Muscle layer of colon (tissue), 2 donors: ENCODE results near the gene HOXC12.

Source experiments
- H3K27ac ChIP-seq: one replicate; pipeline ENCODE4 v1.7.0; 2013; ENCODE audit warnings: low read depth, mild to moderate bottlenecking, low read length, moderate library complexity
- H3K27me3 ChIP-seq, 2 donors: one replicate each; pipeline ENCODE4 v1.7.0; 2013; ENCODE audit warnings: low read length in 2 of 2, mild to moderate bottlenecking in 2 of 2; ENCODE audit not compliant: insufficient read depth in 2 of 2, control insufficient read depth in 1 of 2
- H3K36me3 ChIP-seq: one replicate; pipeline ENCODE4 v1.7.0; 2013; ENCODE audit warnings: mild to moderate bottlenecking, low read length; ENCODE audit not compliant: insufficient read depth
- H3K4me1 ChIP-seq: one replicate; pipeline ENCODE4 v1.7.0; 2013; ENCODE audit warnings: mild to moderate bottlenecking, low read length; ENCODE audit not compliant: insufficient read depth
- H3K4me3 ChIP-seq, 2 donors: one replicate each; pipeline ENCODE4 v1.7.0; 2013; ENCODE audit warnings: low read length in 2 of 2, low read depth in 1 of 2, mild to moderate bottlenecking in 1 of 2, moderate library complexity in 1 of 2
- H3K9ac ChIP-seq: one replicate; pipeline ENCODE4 v1.7.0; 2013; ENCODE audit warnings: low read length
- H3K9me3 ChIP-seq: one replicate; pipeline ENCODE4 v1.7.0; 2013; ENCODE audit warnings: mild to moderate bottlenecking, low read length
- donor health status: abdominal sarcoma.
- donor health status: Adenocarcinoma of cecum.

The HOXC12 gene

DNA sequence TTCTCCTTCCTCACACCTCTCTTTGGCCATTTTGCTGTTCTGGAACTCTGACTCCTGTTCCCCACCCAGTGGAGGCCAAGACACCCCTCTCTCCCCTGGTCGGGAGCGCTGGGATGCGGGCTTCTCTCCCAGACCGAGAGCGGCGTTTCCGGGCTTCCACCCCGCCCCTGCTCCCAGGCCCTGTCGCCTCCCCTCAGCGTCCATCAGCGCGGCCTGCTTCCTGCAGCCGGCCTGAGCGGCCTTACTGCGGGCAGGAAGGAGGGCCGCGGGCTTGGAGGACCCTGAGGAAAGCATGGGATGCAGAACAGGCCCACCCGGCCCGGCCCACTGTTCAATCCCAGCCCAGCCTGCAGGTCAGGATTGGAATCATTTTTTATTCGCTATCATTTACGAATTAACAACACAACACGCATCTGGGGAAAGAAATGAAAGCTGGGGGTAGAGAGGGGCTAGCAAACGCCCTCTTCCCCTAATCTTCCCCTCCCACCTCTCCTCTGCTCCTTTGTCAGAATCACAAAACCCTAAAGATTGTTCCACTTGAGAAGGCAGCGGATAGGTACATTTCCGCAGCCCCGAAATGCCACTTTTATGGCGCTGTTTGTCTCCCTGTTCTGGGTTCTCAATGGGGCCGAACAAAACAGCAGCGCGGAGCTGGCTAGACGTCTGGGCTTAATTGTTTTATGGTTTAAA lies 50.3 kb downstream of the HOXC12 start:
- Histone ChIP-seq H3K9ac (no peak overlapping the region), H3K4me3 (no peak overlapping the region), H3K36me3 (no peaks in the 10 kb centered on the region), H3K9me3 (no peaks in the 10 kb centered on the region), H3K27ac (no peak overlapping the region), H3K27me3 (peaks cover 60 to 93% of the 10 kb centered on the region in 2 donors), H3K4me1 (peaks cover 8% of the 10 kb centered on the region)

DNA sequence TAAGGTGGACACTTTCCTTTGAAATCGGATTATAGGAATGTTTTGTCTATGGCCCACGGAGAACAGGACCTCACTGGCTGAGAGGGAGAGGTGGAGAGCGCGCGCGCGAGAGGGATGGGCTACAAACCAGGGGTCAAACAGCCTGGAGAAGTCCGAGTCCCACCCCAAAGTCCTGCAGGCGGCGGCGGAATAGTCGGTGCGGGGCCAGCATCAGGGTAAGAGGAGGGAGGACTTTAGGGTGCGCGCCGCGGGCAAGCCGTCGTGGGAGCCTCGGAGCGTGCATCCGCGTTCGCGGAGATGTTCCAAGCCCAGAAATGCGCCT lies 50.8 kb downstream of the HOXC12 start:
- H3K4me1 ChIP-seq = peaks cover 7% of the 10 kb centered on the region
- no peaks in the 10 kb centered on the region for H3K36me3 ChIP-seq
- H3K27ac ChIP-seq = no peak overlapping the region
- peaks cover 64 to 93% of the 10 kb centered on the region in 2 donors for H3K27me3 ChIP-seq
- H3K4me3 ChIP-seq = no peak overlapping the region
- H3K9ac ChIP-seq = no peak overlapping the region
- H3K9me3 ChIP-seq = no peaks in the 10 kb centered on the region

- no peaks in the 10 kb centered on the region for H3K36me3 ChIP-seq
- H3K27me3 ChIP-seq = peaks cover 59 to 93% of the 10 kb centered on the region in 2 donors
- H3K9me3 ChIP-seq = no peaks in the 10 kb centered on the region
- H3K4me3 ChIP-seq = no peak overlapping the region
- H3K9ac ChIP-seq = no peak overlapping the region
- peaks cover 7% of the 10 kb centered on the region for H3K4me1 ChIP-seq
- no peak overlapping the region for H3K27ac ChIP-seq
Observed at GRCh38 chr12:54005853-54006558, 51.3 kb downstream of the HOXC12 start.

- no peak overlapping the region for H3K9ac ChIP-seq
- H3K36me3 ChIP-seq = no peaks in the 10 kb centered on the region
- H3K4me1 ChIP-seq = peaks cover 7% of the 10 kb centered on the region
- H3K27me3 ChIP-seq = peaks cover 58 to 91% of the 10 kb centered on the region in 2 donors
- H3K4me3 ChIP-seq = no peak overlapping the region
- H3K27ac ChIP-seq = no peak overlapping the region
- no peaks in the 10 kb centered on the region for H3K9me3 ChIP-seq
Observed at GRCh38 chr12:54006559-54007220, 52.0 kb downstream of the HOXC12 start.

GRCh38 chr12:54007538-54008259 lies 53.0 kb downstream of the HOXC12 start:
- no peak overlapping the region for H3K9ac ChIP-seq
- H3K36me3 ChIP-seq = no peaks in the 10 kb centered on the region
- no peak overlapping the region for H3K27ac ChIP-seq
- H3K4me3 ChIP-seq = no peak overlapping the region
- peaks cover 53 to 86% of the 10 kb centered on the region in 2 donors for H3K27me3 ChIP-seq
- no peaks in the 10 kb centered on the region for H3K9me3 ChIP-seq
- peaks cover 7% of the 10 kb centered on the region for H3K4me1 ChIP-seq

DNA sequence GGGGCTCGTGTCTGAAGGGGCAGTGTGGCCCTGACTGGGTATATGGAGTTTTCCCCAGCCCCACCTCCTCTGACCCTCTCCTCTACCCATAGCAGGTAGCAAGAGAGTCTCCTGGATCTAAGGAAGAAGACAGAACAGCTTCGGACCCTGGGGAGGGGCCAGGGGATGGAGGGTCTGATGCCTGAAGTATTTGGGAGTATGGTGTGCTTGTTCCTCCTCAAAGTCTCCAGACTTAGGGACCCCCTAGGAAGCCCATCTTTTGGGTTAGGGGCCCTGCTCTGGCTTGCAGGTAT lies 53.5 kb downstream of the HOXC12 start:
- H3K4me1 ChIP-seq = peaks cover 7% of the 10 kb centered on the region
- H3K4me3 ChIP-seq = no peak overlapping the region
- H3K36me3 ChIP-seq = no peaks in the 10 kb centered on the region
- H3K27me3 ChIP-seq = peaks cover 55 to 86% of the 10 kb centered on the region in 2 donors
- no peaks in the 10 kb centered on the region for H3K9me3 ChIP-seq
- H3K27ac ChIP-seq = no peak overlapping the region
- no peak overlapping the region for H3K9ac ChIP-seq
